Esophagus squamous epithelium (tissue), 5 donors: ENCODE data around the gene SAMD7. TPM values are rescaled to one million over a fixed set of nuclear protein-coding genes. Genes with fewer than 3 reads are reported as not detected.

Experiments
- DNase-seq: peaks from one replicate; lab custom pipeline; 2025; lab: John Stamatoyannopoulos, UW
- H3K27ac ChIP-seq, 4 donors: fragments of 200-600 bp; sonication (generic); one replicate each; pipeline ENCODE4 v1.5.1; 2016 to 2019; ENCODE audit warnings: mild to moderate bottlenecking in 1 of 4
- H3K27me3 ChIP-seq, 4 donors: fragments of 200-600 bp; sonication (generic); 1 replicate in 3 of 4; 2 replicates in 1 of 4; pipeline versions ENCODE4 v1.5.1 to v1.6.0; 2017 to 2021; ENCODE audit warnings: antibody characterized with exemption in 1 of 4
- H3K36me3 ChIP-seq, 3 donors: fragments of 200-600 bp; sonication (generic); one replicate each; pipeline ENCODE4 v1.5.1; 2016 to 2019
- H3K4me1 ChIP-seq, 3 donors: fragments of 200-600 bp; sonication (generic); one replicate each; pipeline ENCODE4 v1.5.1; 2017 to 2019
- H3K4me3 ChIP-seq, 4 donors: fragments of 200-600 bp; sonication (generic); 1 replicate in 3 of 4; 2 replicates in 1 of 4; pipeline ENCODE4 v1.5.1; 2016 to 2019; ENCODE audit warnings: mild to moderate bottlenecking in 2 of 4, moderate library complexity in 1 of 4
- H3K9me3 ChIP-seq, 3 donors: fragments of 200-600 bp; sonication (generic); one replicate each; pipeline ENCODE4 v1.5.1; 2016 to 2019
- POLR2A ChIP-seq, 4 donors: fragments of 450-650 bp; IDR thresholded peaks; one replicate each; pipeline ENCODE4 v1.6.1; 2017; ENCODE audit warnings: antibody characterized with exemption in 4 of 4, mild to moderate bottlenecking in 4 of 4, moderate library complexity in 3 of 4
- WGBS, 2 donors: methylation state at CpG; one replicate each; pipeline ENCODE4 v1.1.5; 2018; 5-methylcytosine and 5-hydroxymethylcytosine counted together
- intact Hi-C: fragments of 100-400 bp; cut with DNase I; formaldehyde crosslinking; loops from one replicate; pipeline ENCODE4 v1.15.0; 2022
- total RNA-seq, 4 donors: library from RNA; depleted of rRNA; stranded (reverse); fragments of >200 nt; gene quantifications; one replicate each; pipeline ENCODE4 v1.1.0, GENCODE V29; 2016
- TF ChIP-seq, protein P1 (sequence below), 6 experiments: fragments of 450-650 bp in 4 of 6; fragments of 200-600 bp in 2 of 6; sonication (generic) in 2 of 6; IDR thresholded peaks; one replicate each; pipeline ENCODE4 v1.5.1; 2016 to 2019; ENCODE audit warnings: antibody characterized with exemption in 6 of 6, mild to moderate bottlenecking in 4 of 6, moderate library complexity in 4 of 6
- donor health status: DM: yes; HTN: yes; CAD: no.

The SAMD7 gene
- total RNA-seq, 4 donors from 2014 or later: not detected

- intact Hi-C loops: no loop called here
- no peaks in the 10 kb centered on the region for H3K4me1 ChIP-seq
- no peaks in the 10 kb centered on the region for H3K27me3 ChIP-seq
- no peak overlapping the region for H3K4me3 ChIP-seq
- peaks cover 0 to 98% (median 17%) of the 10 kb centered on the region in 3 donors for H3K36me3 ChIP-seq
- no peak for TF ChIP-seq POLR2A (IDR thresholded peaks at IDR 0.05)
- H3K27ac ChIP-seq: no peak overlapping the region
- no peaks in the 10 kb centered on the region for H3K9me3 ChIP-seq
- WGBS, 2 donors: 61 to 70% methylated on average over 2 of the region's 2 CpGs
- no peak for DNase-seq
These were observed 68.7 kb downstream of the SAMD7 start for GRCh38 chr3:169980055-169980454.

DNA sequence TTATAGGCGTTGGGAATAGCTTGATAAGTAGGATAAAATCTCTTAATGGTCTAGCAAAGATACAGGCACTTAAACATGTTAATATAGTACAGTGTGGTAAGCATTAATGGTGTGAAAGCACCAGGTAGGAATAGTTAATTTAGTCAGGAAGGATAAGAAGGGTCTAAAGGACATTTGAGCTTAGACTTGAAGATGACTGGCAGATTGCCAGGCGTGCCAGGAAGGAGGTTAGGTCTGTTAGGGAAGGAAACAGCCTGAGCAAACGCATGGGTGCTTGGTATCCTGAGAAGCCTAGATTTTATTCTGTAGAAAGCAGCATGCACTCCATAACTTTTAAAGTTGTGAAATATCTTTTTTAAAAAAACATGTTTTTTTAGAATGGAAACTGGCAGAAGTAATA is 72.9 kb downstream of the SAMD7 start:
- Histone ChIP-seq H3K27ac (no peak overlapping the region), H3K9me3 (no peaks in the 10 kb centered on the region), H3K27me3 (no peaks in the 10 kb centered on the region), H3K36me3 (peaks cover 0 to 100% (median 10%) of the 10 kb centered on the region in 3 donors), H3K4me3 (no peak overlapping the region), H3K4me1 (no peaks in the 10 kb centered on the region)
- intact Hi-C loops: no loop called here
- 65 to 77% methylated on average over 3 of the region's 3 CpGs for WGBS, 2 donors
- no peak for DNase-seq
- no peak for TF ChIP-seq POLR2A (IDR thresholded peaks at IDR 0.05)
- TF ChIP-seq, protein P1, sequence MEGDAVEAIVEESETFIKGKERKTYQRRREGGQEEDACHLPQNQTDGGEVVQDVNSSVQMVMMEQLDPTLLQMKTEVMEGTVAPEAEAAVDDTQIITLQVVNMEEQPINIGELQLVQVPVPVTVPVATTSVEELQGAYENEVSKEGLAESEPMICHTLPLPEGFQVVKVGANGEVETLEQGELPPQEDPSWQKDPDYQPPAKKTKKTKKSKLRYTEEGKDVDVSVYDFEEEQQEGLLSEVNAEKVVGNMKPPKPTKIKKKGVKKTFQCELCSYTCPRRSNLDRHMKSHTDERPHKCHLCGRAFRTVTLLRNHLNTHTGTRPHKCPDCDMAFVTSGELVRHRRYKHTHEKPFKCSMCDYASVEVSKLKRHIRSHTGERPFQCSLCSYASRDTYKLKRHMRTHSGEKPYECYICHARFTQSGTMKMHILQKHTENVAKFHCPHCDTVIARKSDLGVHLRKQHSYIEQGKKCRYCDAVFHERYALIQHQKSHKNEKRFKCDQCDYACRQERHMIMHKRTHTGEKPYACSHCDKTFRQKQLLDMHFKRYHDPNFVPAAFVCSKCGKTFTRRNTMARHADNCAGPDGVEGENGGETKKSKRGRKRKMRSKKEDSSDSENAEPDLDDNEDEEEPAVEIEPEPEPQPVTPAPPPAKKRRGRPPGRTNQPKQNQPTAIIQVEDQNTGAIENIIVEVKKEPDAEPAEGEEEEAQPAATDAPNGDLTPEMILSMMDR (IDR thresholded peaks at IDR 0.05): no peak

Other genes starting within 250 kb of the SAMD7 start
- 10 to 100 TPM; 21.0 to 42.0 (median 26.6) TPM for gene MECOM, start 247.9 kb upstream of the SAMD7 start, total RNA-seq
- gene TERC, start 146.5 kb upstream of the SAMD7 start, total RNA-seq: 100 to 1,000 TPM; 120 to 221 (median 166) TPM
- gene ACTRT3, start 142.0 kb upstream of the SAMD7 start, total RNA-seq: 1 to 10 TPM in 3 of 4 donors, under 1 TPM in 1; 0.45 to 3.1 (median 2.0) TPM
- 10 to 100 TPM in 3 of 4 donors, 1 to 10 TPM in 1; 6.5 to 19.1 (median 12.4) TPM for gene MYNN, start 138.2 kb upstream of the SAMD7 start, total RNA-seq
- gene LRRIQ4, start 98.7 kb upstream of the SAMD7 start, total RNA-seq: not detected
- 1 to 10 TPM in 1 of 4 donors, under 1 TPM in 1, not detected in 2; 0.35 to 1.3 TPM for gene LRRC34, start 98.7 kb upstream of the SAMD7 start, total RNA-seq
- not detected for gene LRRC31, start 41.6 kb upstream of the SAMD7 start, total RNA-seq
- 10 to 100 TPM; 15.0 to 49.8 (median 23.6) TPM for gene SEC62, start 55.2 kb downstream of the SAMD7 start, total RNA-seq
- gene GPR160, start 126.4 kb downstream of the SAMD7 start, total RNA-seq: 1 to 10 TPM in 3 of 4 donors, under 1 TPM in 1; 0.88 to 4.5 (median 2.9) TPM